HepG2 (cell line): ENCODE measurements around the gene TMEM253. TPM values are rescaled to one million over a fixed set of nuclear protein-coding genes. Genes with fewer than 3 reads are reported as not detected.

ENCODE experiments used
- ATF2 ChIP-seq: sonication (generic); formaldehyde crosslinking; IDR thresholded peaks from 2 replicates; pipeline ENCODE4 v1.4.0; 2020; ENCODE audit warnings: missing genetic modification reagents
- CAMTA2 ChIP-seq: sonication (generic); formaldehyde crosslinking; IDR thresholded peaks from 2 replicates; pipeline ENCODE4 v1.4.0; 2020; ENCODE audit warnings: mild to moderate bottlenecking, missing genetic modification reagents, borderline replicate concordance
- DNMT3B ChIP-seq: conservative IDR thresholded peaks from 2 replicates; pipeline ENCODE4 v1.6.1; 2016; ENCODE audit warnings: missing biosample characterization, control low read depth
- DPF2 ChIP-seq: sonication (generic); formaldehyde crosslinking; IDR thresholded peaks from 2 replicates; pipeline ENCODE4 v1.4.0; 2020; ENCODE audit warnings: mild to moderate bottlenecking, low read depth, missing genetic modification reagents, borderline replicate concordance
- ETS1 ChIP-seq: sonication (generic); formaldehyde crosslinking; IDR thresholded peaks from 2 replicates; pipeline ENCODE4 v1.4.0; 2020; ENCODE audit warnings: missing genetic modification reagents
- LCORL ChIP-seq, 2 experiments: fragments of 450-650 bp in 1 of 2; sonication (generic) in 1 of 2; formaldehyde crosslinking in 1 of 2; IDR thresholded peaks; 2 replicates each; pipeline versions ENCODE4 v1.5.0 to v1.6.1; 2017 to 2020; ENCODE audit warnings: antibody characterized with exemption in 1 of 2, missing genetic modification reagents in 1 of 2
- MXD4 ChIP-seq: IDR thresholded peaks from 2 replicates; pipeline ENCODE4 v1.6.1; 2016; ENCODE audit warnings: mild to moderate bottlenecking, missing biosample characterization, missing genetic modification reagents
- NR2C2 ChIP-seq: sonication (generic); formaldehyde crosslinking; IDR thresholded peaks from 2 replicates; pipeline ENCODE4 v1.4.0; 2020; ENCODE audit warnings: missing genetic modification reagents, mild to moderate bottlenecking, moderate library complexity, borderline replicate concordance
- SIX4 ChIP-seq: sonication (generic); formaldehyde crosslinking; IDR thresholded peaks from 2 replicates; pipeline ENCODE4 v1.4.0; 2020; ENCODE audit warnings: missing genetic modification reagents
- TAF15 ChIP-seq: fragments of 200-400 bp; formaldehyde crosslinking; IDR thresholded peaks from one replicate; pipeline ENCODE4 v1.6.1; 2018; ENCODE audit warnings: mild to moderate bottlenecking, low read depth, low read length; ENCODE audit not compliant: poor library complexity, severe bottlenecking
- YY1 ChIP-seq: IDR thresholded peaks from 2 replicates; pipeline ENCODE4 v1.6.1; 2011; ENCODE audit warnings: low read length, low read depth, moderate library complexity, mild to moderate bottlenecking; ENCODE audit not compliant: insufficient read depth, insufficient replicate concordance
- ZFP91 ChIP-seq: sonication (generic); formaldehyde crosslinking; IDR thresholded peaks from 2 replicates; pipeline ENCODE4 v1.9.0; 2022; ENCODE audit warnings: missing genetic modification reagents, mild to moderate bottlenecking, borderline replicate concordance
- ZKSCAN1 ChIP-seq: fragments of 150-350 bp; IDR thresholded peaks from 2 replicates; pipeline ENCODE4 v1.6.1; 2014; ENCODE audit warnings: low read length
- ZNF317 ChIP-seq: sonication (generic); formaldehyde crosslinking; IDR thresholded peaks from 2 replicates; pipeline ENCODE4 v1.5.0; 2020; ENCODE audit warnings: mild to moderate bottlenecking, missing genetic modification reagents
- ZNF460 ChIP-seq: sonication (generic); formaldehyde crosslinking; IDR thresholded peaks from 2 replicates; pipeline ENCODE4 v1.5.1; 2020; ENCODE audit warnings: missing genetic modification reagents, mild to moderate bottlenecking, borderline replicate concordance
- ZNF512B ChIP-seq: sonication (generic); formaldehyde crosslinking; IDR thresholded peaks from 2 replicates; pipeline ENCODE4 v1.5.1; 2020; ENCODE audit warnings: missing genetic modification reagents, mild to moderate bottlenecking, borderline replicate concordance
- ZNF775 ChIP-seq: sonication (generic); formaldehyde crosslinking; IDR thresholded peaks from 2 replicates; pipeline ENCODE4 v1.4.0; 2020; ENCODE audit warnings: missing genetic modification reagents, mild to moderate bottlenecking, moderate library complexity, borderline replicate concordance
- ZSCAN20 ChIP-seq: sonication (generic); formaldehyde crosslinking; IDR thresholded peaks from 2 replicates; pipeline ENCODE4 v1.4.0; 2020; ENCODE audit warnings: missing genetic modification reagents, mild to moderate bottlenecking, borderline replicate concordance
- polyA plus RNA-seq, 8 experiments: library from polyadenylated mRNA; depleted of rRNA in 3 of 8; stranded (reverse) in 7 of 8; unstranded in 1 of 8; fragments of >200 nt; fragmentation: Illumina TruSeq in 4 of 8; extraction: Trizol in 4 of 8; gene quantifications; 2 replicates each; pipeline versions ENCODE4 v1.2.1 to v1.2.3, GENCODE V29; 2011 to 2016; ENCODE audit warnings: low read depth in 4 of 8, missing spikeins in 1 of 8, mixed read lengths in 1 of 8; ENCODE audit not compliant: insufficient read depth in 1 of 8
- total RNA-seq, 5 experiments: library from RNA; depleted of rRNA; stranded (reverse); fragments of >200 nt; fragmentation: Illumina TruSeq; extraction: Trizol; gene quantifications; 2 replicates each; pipeline ENCODE4 v1.2.3, GENCODE V29; 2016; ENCODE audit warnings: low read depth in 1 of 5

TMEM253 gene
- total and polyA plus RNA-seq, 2 of the 13 experiments (the other 11 are each of a cell fraction or from before 2014, with no cell fraction given): 0.29 to 0.45 TPM

- TF ChIP-seq ZKSCAN1 (0 out of 2 replicates have a peak, but pooled peaks have one; percentile 3), LCORL (IDR thresholded peaks at IDR 0.05) (no peak), LCORL (CRISPR knock-in tag; IDR thresholded peaks at IDR 0.05) (0 out of 2 replicates have a peak, but pooled peaks have one; percentile 34), TAF15 (no peak), ZNF512B (CRISPR knock-in tag) (0 out of 2 replicates have a peak, but pooled peaks have one; percentile 7), ETS1 (no peak), ZNF775 (CRISPR knock-in tag) (peak; percentile 75; the same call in 1 of the 2 replicates), ZNF317 (CRISPR knock-in tag) (peak; percentile 80; the same call in 1 of the 2 replicates), ZSCAN20 (no peak), SIX4 (CRISPR knock-in tag) (no peak), NR2C2 (peak; percentile 56; the same call in 1 of the 2 replicates), DNMT3B (CRISPR knock-in tag) (0 out of 2 replicates have a peak, but pooled peaks have one; percentile 63), ZNF460 (CRISPR knock-in tag) (no peak), CAMTA2 (CRISPR knock-in tag) (peak; percentile 2; the same call in 1 of the 2 replicates), DPF2 (CRISPR knock-in tag) (0 out of 2 replicates have a peak, but pooled peaks have one; percentile 6), ATF2 (CRISPR knock-in tag) (peak; percentile 12; the same call in 1 of the 2 replicates), MXD4 (CRISPR knock-in tag) (peak; percentile 49; the same call in 1 of the 2 replicates), YY1 (no peak), ZFP91 (CRISPR knock-in tag) (no peak; the same call in none of the 2 replicates)
Measured at GRCh38 chr14:21104448-21105060, 3.7 kb downstream of the TMEM253 start (continued).
